H1 (cell line): ENCODE data around the gene RASGEF1B. TPM values are rescaled to one million over a fixed set of nuclear protein-coding genes. Genes with fewer than 3 reads are reported as not detected.

Source experiments
- CHD2 ChIP-seq: IDR thresholded peaks from 2 replicates; pipeline ENCODE4 v1.6.1; 2012; ENCODE audit warnings: low read length, improper control_type of control experiment
- POU5F1 ChIP-seq: IDR thresholded peaks from 2 replicates; pipeline ENCODE4 v1.6.1; 2011; ENCODE audit warnings: low read depth, mild to moderate bottlenecking, low read length, moderate library complexity
- RFX5 ChIP-seq: IDR thresholded peaks from 2 replicates; pipeline ENCODE4 v1.6.1; 2011; ENCODE audit warnings: low read depth, low read length, improper control_type of control experiment, borderline replicate concordance
- polyA plus RNA-seq, 7 experiments: library from polyadenylated mRNA; depleted of rRNA in 3 of 7; stranded (reverse) in 5 of 7; unstranded in 2 of 7; fragments of >200 nt in 5 of 7; fragments of 200-250 nt in 2 of 7; gene quantifications; 1 replicate in 5 of 7; 2 replicates in 1 of 7; 4 replicates in 1 of 7; pipeline versions ENCODE4 v1.2.1 to v1.2.3, GENCODE V29; 2011 to 2013; ENCODE audit warnings: missing spikeins in 2 of 7, mixed read lengths in 2 of 7
- total RNA-seq: library from RNA; stranded (reverse); fragmentation: NEBNext Ultra II Directional; extraction: Animal tissue kit (Norgen Biotek cat#: 25700); gene quantifications from 2 replicates; pipeline ENCODE4 v1.2.1, GENCODE V29; 2021

Gene RASGEF1B
- total and polyA plus RNA-seq, 2 of the 8 experiments (the other 6 are each of a cell fraction or from before 2014, with no cell fraction given): 1.6 to 4.7 TPM

DNA sequence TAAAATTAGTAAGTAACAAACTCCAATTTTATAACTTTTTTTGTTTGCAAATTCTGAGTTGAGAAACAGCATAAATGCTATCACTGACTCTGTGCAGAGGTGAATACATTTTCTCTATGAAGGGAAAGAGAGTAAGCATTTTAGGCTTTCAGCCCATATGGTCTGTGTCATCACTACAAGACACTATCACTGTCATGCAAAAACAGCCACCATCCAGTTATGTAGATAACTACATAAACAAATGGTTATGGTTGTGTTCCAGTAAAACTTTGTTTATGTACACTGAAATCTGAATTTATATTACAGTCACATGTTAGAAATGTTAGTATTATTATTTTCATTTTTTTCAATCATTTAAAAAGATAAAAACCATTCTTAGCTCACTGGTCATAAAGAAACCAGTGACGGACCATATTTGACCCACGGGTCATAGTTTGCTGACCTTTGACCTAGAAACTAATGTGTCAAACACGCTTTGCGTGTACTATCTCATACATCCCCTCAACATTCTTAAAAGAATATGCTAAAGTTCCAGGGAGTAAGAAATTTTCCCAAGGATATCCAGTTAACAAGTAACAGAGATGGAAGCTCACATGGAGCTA, 29.1 kb downstream of the RASGEF1B start (continued):
- no peak for TF ChIP-seq POU5F1
- TF ChIP-seq RFX5: no peak
- no peak for TF ChIP-seq CHD2
